PC-3 (cell line): ENCODE measurements around the gene ZSCAN5A. TPM values are rescaled to one million over a fixed set of nuclear protein-coding genes. Genes with fewer than 3 reads are reported as not detected.
A peak's percentile ranks its signal among the peaks of the same experiment; 100 is the strongest.
"Not testable (repeated sequence)": the region's sequence is repeated elsewhere in the genome, so short reads cannot be mapped to it uniquely, and the experiment has no call there.

Source experiments
- ATAC-seq: fragments of 200-7000 bp; cut with Tn5 transposase; 2 replicates; pipeline ENCODE4 v1.9.1; 2020; ENCODE audit warnings: mild to moderate bottlenecking, moderate library complexity
- BruUV-seq: library from RNA; stranded (reverse); fragments of 400-500 nt; replicated peaks from 2 replicates; lab custom pipeline; 2021; lab: Mats Ljungman, UMichigan
- CTCF ChIA-PET: fragments of 300-600 bp; sonication (Branson Sonifier 250); formaldehyde crosslinking; loops from one replicate; lab custom pipeline; 2022; ENCODE audit warnings: antibody characterized with exemption; lab: Charles Lee
- POLR2A ChIA-PET: fragments of 300-600 bp; sonication (Branson Sonifier 250); formaldehyde crosslinking; loops from one replicate; lab custom pipeline; 2022; ENCODE audit warnings: antibody characterized with exemption; ENCODE audit not compliant: unreplicated experiment; lab: Charles Lee
- DNase-seq: peaks from one replicate; pipeline ENCODE4 v3.0.0-alpha.2; 2015
- H2AFZ ChIP-seq: fragments of 300-600 bp; sonication (generic); 2 replicates; pipeline ENCODE4 v1.6.0; 2016; ENCODE audit warnings: antibody characterized with exemption, low read length
- H3F3A ChIP-seq: fragments of 300-600 bp; sonication (generic); one replicate; pipeline ENCODE4 v1.6.0; 2017; ENCODE audit warnings: antibody characterized with exemption, low read length, control low read depth, mild to moderate bottlenecking; ENCODE audit not compliant: unreplicated experiment
- H3K27ac ChIP-seq: fragments of 300-600 bp; sonication (generic); 2 replicates; pipeline ENCODE4 v1.5.1; 2016; ENCODE audit warnings: mild to moderate bottlenecking, low read length
- H3K27me3 ChIP-seq: fragments of 300-600 bp; sonication (generic); 2 replicates; pipeline ENCODE4 v1.6.1; 2016; ENCODE audit warnings: low read length, mixed read lengths
- H3K36me3 ChIP-seq: fragments of 300-600 bp; sonication (generic); 2 replicates; pipeline ENCODE4 v1.6.1; 2016; ENCODE audit warnings: low read depth, mixed run types, low read length, mixed read lengths
- H3K4me1 ChIP-seq: fragments of 300-600 bp; sonication (generic); 2 replicates; pipeline ENCODE4 v1.5.1; 2016; ENCODE audit warnings: low read length; ENCODE audit not compliant: insufficient read depth
- H3K4me2 ChIP-seq: fragments of 300-600 bp; sonication (generic); 2 replicates; pipeline ENCODE4 v1.6.0; 2016; ENCODE audit warnings: low read length
- H3K4me3 ChIP-seq: fragments of 300-600 bp; sonication (generic); 2 replicates; pipeline ENCODE4 v1.5.1; 2016; ENCODE audit warnings: mild to moderate bottlenecking, low read length, mixed read lengths
- H3K79me2 ChIP-seq: fragments of 300-600 bp; sonication (generic); 2 replicates; pipeline ENCODE4 v1.6.1; 2017; ENCODE audit warnings: low read length, mixed read lengths
- H3K9ac ChIP-seq: fragments of 300-600 bp; sonication (generic); 2 replicates; pipeline ENCODE4 v1.6.0; 2016; ENCODE audit warnings: mild to moderate bottlenecking, low read length
- H3K9me2 ChIP-seq: fragments of 300-600 bp; sonication (generic); replicated peaks from 2 replicates; pipeline ENCODE4 v1.6.1; 2016; ENCODE audit warnings: mixed run types, low read length, mixed read lengths
- H3K9me3 ChIP-seq: fragments of 300-600 bp; sonication (generic); 2 replicates; pipeline ENCODE4 v1.6.1; 2016; ENCODE audit warnings: low read length, mixed read lengths
- H4K20me1 ChIP-seq: fragments of 300-600 bp; sonication (generic); 2 replicates; pipeline ENCODE4 v1.6.1; 2016; ENCODE audit warnings: low read length, mixed read lengths
- EZH2 ChIP-seq: fragments of 300-600 bp; sonication (generic); IDR thresholded peaks from one replicate; pipeline ENCODE4 v1.6.1; 2017; ENCODE audit warnings: antibody characterized with exemption, mild to moderate bottlenecking, low read length; ENCODE audit not compliant: unreplicated experiment
- EZH2phosphoT487 ChIP-seq: fragments of 300-600 bp; sonication (generic); IDR thresholded peaks from 2 replicates; pipeline ENCODE4 v1.6.1; 2018; ENCODE audit warnings: mild to moderate bottlenecking, antibody characterized with exemption, low read length, borderline replicate concordance
- intact Hi-C: fragments of 100-400 bp; cut with micrococcal nuclease; formaldehyde crosslinking; loops from 2 replicates; pipeline ENCODE4 v1.9.0; 2023
- total RNA-seq: library from RNA; depleted of rRNA; stranded (reverse); fragments of >200 nt; gene quantifications from 2 replicates; pipeline ENCODE4 v1.2.3, GENCODE V29; 2014
- TF ChIP-seq, protein P1 (sequence below): fragments of 300-600 bp; sonication (generic); conservative IDR thresholded peaks from 2 replicates; pipeline ENCODE4 v1.5.1; 2017; ENCODE audit warnings: antibody characterized with exemption, low read depth, mild to moderate bottlenecking, low read length

Gene ZSCAN5A
- total RNA-seq, 1 experiment from 2014 or later = 23.7 TPM

GRCh38 chr19:56252699-56253422, 61.8 kb downstream of the ZSCAN5A start:
- Histone ChIP-seq H4K20me1 (no peaks in the 10 kb centered on the region), H3F3A (no peaks in the 10 kb centered on the region), H3K4me2 (no peak overlapping the region), H3K4me3 (no peak overlapping the region), H3K27me3 (no peaks in the 10 kb centered on the region), H3K79me2 (no peaks in the 10 kb centered on the region), H3K9me3 (no peaks in the 10 kb centered on the region), H3K27ac (no peak overlapping the region), H3K9me2 (no peaks in the 10 kb centered on the region), H3K9ac (no peak overlapping the region), H3K4me1 (no peaks in the 10 kb centered on the region), H3K36me3 (no peaks in the 10 kb centered on the region), H2AFZ (peak overlapping the region; percentile 80)
- no TSS peak for BruUV-seq
- DNase-seq (peak; percentile 73), ATAC-seq (peak; percentile 67)
- TF ChIP-seq EZH2 (no peak), EZH2phosphoT487 (no peak)
- TF ChIP-seq, protein P1, sequence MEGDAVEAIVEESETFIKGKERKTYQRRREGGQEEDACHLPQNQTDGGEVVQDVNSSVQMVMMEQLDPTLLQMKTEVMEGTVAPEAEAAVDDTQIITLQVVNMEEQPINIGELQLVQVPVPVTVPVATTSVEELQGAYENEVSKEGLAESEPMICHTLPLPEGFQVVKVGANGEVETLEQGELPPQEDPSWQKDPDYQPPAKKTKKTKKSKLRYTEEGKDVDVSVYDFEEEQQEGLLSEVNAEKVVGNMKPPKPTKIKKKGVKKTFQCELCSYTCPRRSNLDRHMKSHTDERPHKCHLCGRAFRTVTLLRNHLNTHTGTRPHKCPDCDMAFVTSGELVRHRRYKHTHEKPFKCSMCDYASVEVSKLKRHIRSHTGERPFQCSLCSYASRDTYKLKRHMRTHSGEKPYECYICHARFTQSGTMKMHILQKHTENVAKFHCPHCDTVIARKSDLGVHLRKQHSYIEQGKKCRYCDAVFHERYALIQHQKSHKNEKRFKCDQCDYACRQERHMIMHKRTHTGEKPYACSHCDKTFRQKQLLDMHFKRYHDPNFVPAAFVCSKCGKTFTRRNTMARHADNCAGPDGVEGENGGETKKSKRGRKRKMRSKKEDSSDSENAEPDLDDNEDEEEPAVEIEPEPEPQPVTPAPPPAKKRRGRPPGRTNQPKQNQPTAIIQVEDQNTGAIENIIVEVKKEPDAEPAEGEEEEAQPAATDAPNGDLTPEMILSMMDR = peak; percentile 90
- ChIA-PET CTCF (interaction anchor here (0.5 to 3.6 kb wide), 13 partner anchors 16 to 440 kb away, joined by 3 to 141 read pairs (median 4); partner anchors contain the start of genes ZNF444 and ZSCAN5A), POLR2A (interaction anchor here (0.6 kb wide), 1 partner anchor 80 kb away, joined by 3 read pairs; no protein-coding TSS in a partner anchor)
- intact Hi-C loops = loop anchor here (1.0 to 5.0 kb wide), 3 partner anchors 80 to 844 kb away; no protein-coding TSS in a partner anchor

DNA sequence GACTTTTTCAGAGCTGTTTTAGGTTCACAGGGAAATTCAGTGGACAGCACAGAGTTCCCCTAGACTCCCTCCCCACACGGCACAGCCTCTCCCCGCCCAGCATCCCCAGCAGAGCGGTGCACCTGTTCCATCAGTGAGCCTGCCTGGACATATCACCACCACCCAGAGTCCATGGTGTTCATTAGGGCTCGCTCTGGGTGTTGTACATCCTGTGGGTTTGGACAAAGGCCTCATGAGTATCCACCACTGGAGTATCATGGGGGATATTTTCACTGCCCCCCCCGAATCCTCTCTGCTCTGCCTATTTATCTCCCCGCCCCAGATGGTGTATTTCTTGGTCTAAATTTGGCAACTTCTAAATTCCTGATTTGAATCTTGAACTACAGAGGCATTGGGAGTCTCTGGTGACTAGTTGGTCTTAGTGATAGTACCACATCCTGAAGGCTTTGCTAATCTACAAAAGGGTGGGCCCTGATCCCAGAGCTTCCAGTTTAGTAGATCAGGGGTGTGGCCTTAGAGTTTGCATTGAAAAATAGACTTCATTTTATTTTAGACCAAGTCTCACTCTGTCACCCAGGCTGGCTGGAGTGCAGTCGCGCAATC, 65.8 kb downstream of the ZSCAN5A start:
- ATAC-seq, H3K4me3 ChIP-seq, intact Hi-C loops, H3K9me3 ChIP-seq, H2AFZ ChIP-seq, H3K36me3 ChIP-seq, DNase-seq, H3F3A ChIP-seq, CTCF ChIA-PET, H3K4me2 ChIP-seq, POLR2A ChIA-PET, H3K27me3 ChIP-seq, H3K9ac ChIP-seq, H3K79me2 ChIP-seq, H4K20me1 ChIP-seq, H3K27ac ChIP-seq, H3K4me1 ChIP-seq, H3K9me2 ChIP-seq, BruUV-seq: not testable (repeated sequence)

GRCh38 chr19:56245764-56246163, 68.9 kb downstream of the ZSCAN5A start:
- H3K27ac ChIP-seq, intact Hi-C loops: not testable (repeated sequence)

More at GRCh38 chr19:56245764-56246163, 68.9 kb downstream of the ZSCAN5A start:
- H3K36me3 ChIP-seq, CTCF ChIA-PET, H3K27me3 ChIP-seq, H3K9me3 ChIP-seq, H2AFZ ChIP-seq, H3F3A ChIP-seq, POLR2A ChIA-PET, H3K9me2 ChIP-seq, H3K4me2 ChIP-seq, ATAC-seq, H4K20me1 ChIP-seq, H3K79me2 ChIP-seq, BruUV-seq, H3K9ac ChIP-seq, DNase-seq, H3K4me3 ChIP-seq, H3K4me1 ChIP-seq: not testable (repeated sequence)
